GM12878 (cell line): ENCODE measurements around the gene ANKRD42. TPM values are rescaled to one million over a fixed set of nuclear protein-coding genes. Genes with fewer than 3 reads are reported as not detected.

Source experiments
- ATAC-seq: fragments of 200-7000 bp; cut with Tn5 transposase; 3 replicates; pipeline ENCODE4 v1.9.1; 2020; ENCODE audit warnings: mild to moderate bottlenecking, moderate library complexity
- BruUV-seq: library from RNA; stranded (reverse); fragments of 400-500 nt; replicated peaks from 2 replicates; lab custom pipeline; 2021; lab: Mats Ljungman, UMichigan
- CTCF ChIA-PET: fragments of 300-600 bp; sonication (Branson Sonifier 250); formaldehyde crosslinking; extraction: SDS; loops from one replicate; lab custom pipeline; 2021; ENCODE audit warnings: inconsistent platforms; lab: Yijun Ruan, JAX
- POLR2A ChIA-PET: fragments of 350-600 bp; formaldehyde crosslinking; extraction: SDS; loops from one replicate; lab custom pipeline; 2021; ENCODE audit warnings: inconsistent platforms; lab: Charles Lee
- RAD21 ChIA-PET: fragments of 300-600 bp; sonication (Branson Sonifier 250); formaldehyde crosslinking; loops from one replicate; lab custom pipeline; 2023; ENCODE audit warnings: antibody characterized with exemption; ENCODE audit not compliant: unreplicated experiment; lab: Charles Lee
- SMC1A ChIA-PET: fragments of 300-600 bp; sonication (Branson Sonifier 250); formaldehyde crosslinking; loops from one replicate; lab custom pipeline; 2023; ENCODE audit not compliant: unreplicated experiment, uncharacterized antibody; lab: Charles Lee
- DNase-seq: peaks from one replicate; pipeline ENCODE4 v3.0.0-alpha.2; 2011; ENCODE audit warnings: low read depth, low spot score
- FAIRE-seq: peaks from 3 replicates; lab custom pipeline; 2011; peaks lifted over from hg19 to GRCh38; lab: Jason Lieb, UNC
- H2AFZ ChIP-seq: 2 replicates; pipeline ENCODE4 v1.6.0; 2011; ENCODE audit warnings: low read depth, low read length, control low read depth; ENCODE audit not compliant: control insufficient read depth
- H3K27ac ChIP-seq: 2 replicates; pipeline ENCODE4 v1.5.1; 2011; ENCODE audit warnings: control low read depth; ENCODE audit not compliant: control insufficient read depth, insufficient read depth
- H3K27me3 ChIP-seq, 2 experiments: replicated peaks in 1 of 2; 2 replicates each; pipeline versions ENCODE4 v1.6.0 to v1.6.1; 2011; ENCODE audit warnings: low read length in 1 of 2; ENCODE audit not compliant: control insufficient read depth in 2 of 2, insufficient read depth in 2 of 2
- H3K36me3 ChIP-seq, 2 experiments: 2 replicates each; pipeline ENCODE4 v1.5.1; 2011; ENCODE audit warnings: low read length in 1 of 2; ENCODE audit not compliant: control insufficient read depth in 2 of 2, insufficient read depth in 2 of 2
- H3K4me1 ChIP-seq: 2 replicates; pipeline ENCODE4 v1.6.1; 2011; ENCODE audit warnings: mild to moderate bottlenecking, low read length, moderate library complexity, mixed read lengths; ENCODE audit not compliant: control insufficient read depth, insufficient read depth
- H3K4me2 ChIP-seq: 2 replicates; pipeline ENCODE4 v1.6.0; 2011; ENCODE audit warnings: control low read depth; ENCODE audit not compliant: control insufficient read depth, insufficient read depth
- H3K4me3 ChIP-seq: fragments of 200-600 bp; sonication (generic); 2 replicates; pipeline ENCODE4 v1.5.1; 2016
- H3K79me2 ChIP-seq: 2 replicates; pipeline ENCODE4 v1.6.0; 2011; ENCODE audit warnings: low read length; ENCODE audit not compliant: control insufficient read depth, insufficient read depth
- H3K9ac ChIP-seq: 2 replicates; pipeline ENCODE4 v1.8.0; 2011; ENCODE audit warnings: low read length, control low read depth, mixed read lengths; ENCODE audit not compliant: control insufficient read depth, insufficient read depth
- H3K9me3 ChIP-seq: replicated peaks from 3 replicates; pipeline ENCODE4 v1.5.1; 2011; ENCODE audit warnings: mild to moderate bottlenecking, low read length; ENCODE audit not compliant: control insufficient read depth, insufficient read depth
- H4K20me1 ChIP-seq: 2 replicates; pipeline ENCODE4 v1.6.0; 2011; ENCODE audit not compliant: control insufficient read depth, insufficient read depth
- IKZF2 ChIP-seq, 2 experiments: fragments of 450-650 bp; IDR thresholded peaks; 2 replicates each; pipeline ENCODE4 v1.6.1; 2017; ENCODE audit warnings: mild to moderate bottlenecking in 2 of 2, moderate library complexity in 2 of 2
- RAD21 ChIP-seq: IDR thresholded peaks from 2 replicates; pipeline ENCODE4 v1.6.1; 2011; ENCODE audit warnings: mild to moderate bottlenecking, low read depth, low read length, moderate library complexity; ENCODE audit not compliant: insufficient read depth
- SMAD1 ChIP-seq: fragments of 450-650 bp; IDR thresholded peaks from 2 replicates; pipeline ENCODE4 v1.6.1; 2018; ENCODE audit warnings: mild to moderate bottlenecking, low read depth; ENCODE audit not compliant: partially characterized antibody
- ZNF622 ChIP-seq: fragments of 450-650 bp; IDR thresholded peaks from 2 replicates; pipeline ENCODE4 v1.6.1; 2017; ENCODE audit warnings: mild to moderate bottlenecking, inconsistent platforms
- ZSCAN29 ChIP-seq: fragments of 450-650 bp; IDR thresholded peaks from 2 replicates; pipeline ENCODE4 v1.6.1; 2017; ENCODE audit warnings: mild to moderate bottlenecking, moderate library complexity
- WGBS: methylation state at CpG from one replicate; pipeline ENCODE4 v1.1.6; 2016; ENCODE audit warnings: low lambda C conversion rate; ENCODE audit not compliant: insufficient replicate concordance, insufficient coverage; ENCODE audit errors: missing lambda C conversion rate; 5-methylcytosine and 5-hydroxymethylcytosine counted together
- in situ Hi-C: fragments of 300-500 bp; cut with MboI; formaldehyde crosslinking; loops from 9 replicates; pipeline ENCODE4 v1.14.3; 2018; ENCODE audit warnings: mixed read lengths
- intact Hi-C: fragments of 100-400 bp; cut with micrococcal nuclease; formaldehyde crosslinking; loops from one replicate; pipeline ENCODE4 v1.14.2; 2022; ENCODE audit not compliant: unreplicated experiment
- polyA plus RNA-seq, 11 experiments: library from polyadenylated mRNA; depleted of rRNA in 4 of 11; unstranded in 6 of 11; stranded (reverse) in 5 of 11; fragments of >200 nt; fragmentation: Nextera tagmentation in 4 of 11; fragmentation: Illumina TruSeq in 1 of 11; extraction: Ambion mirVana in 4 of 11; extraction: Trizol in 1 of 11; gene quantifications; 1 replicate in 1 of 11; 2 replicates in 10 of 11; pipeline versions ENCODE4 v1.2.1 to v1.2.3, GENCODE V29; 2011 to 2016; ENCODE audit warnings: inconsistent platforms in 2 of 11, missing spikeins in 2 of 11, low read depth in 1 of 11
- total RNA-seq, 4 experiments: library from RNA; depleted of rRNA in 3 of 4; stranded (reverse); fragments of >200 nt in 3 of 4; fragmentation: Illumina TruSeq in 1 of 4; extraction: Trizol in 1 of 4; gene quantifications; 2 replicates each; pipeline versions ENCODE4 v1.2.1 to v1.2.3, GENCODE V29; 2013 to 2021
- TF ChIP-seq, protein P1 (sequence below): fragments of 450-650 bp; formaldehyde crosslinking; IDR thresholded peaks from 2 replicates; pipeline ENCODE4 v1.4.0; 2020; ENCODE audit warnings: mild to moderate bottlenecking, moderate library complexity

ANKRD42 gene
- total and polyA plus RNA-seq, 10 of the 15 experiments (the other 5 are each of a cell fraction or from before 2014, with no cell fraction given): 0.68 to 3.2 (median 2.0) TPM

GRCh38 chr11:83280256-83280655, 86.7 kb downstream of the ANKRD42 start (continued):
- TF ChIP-seq, protein P1, sequence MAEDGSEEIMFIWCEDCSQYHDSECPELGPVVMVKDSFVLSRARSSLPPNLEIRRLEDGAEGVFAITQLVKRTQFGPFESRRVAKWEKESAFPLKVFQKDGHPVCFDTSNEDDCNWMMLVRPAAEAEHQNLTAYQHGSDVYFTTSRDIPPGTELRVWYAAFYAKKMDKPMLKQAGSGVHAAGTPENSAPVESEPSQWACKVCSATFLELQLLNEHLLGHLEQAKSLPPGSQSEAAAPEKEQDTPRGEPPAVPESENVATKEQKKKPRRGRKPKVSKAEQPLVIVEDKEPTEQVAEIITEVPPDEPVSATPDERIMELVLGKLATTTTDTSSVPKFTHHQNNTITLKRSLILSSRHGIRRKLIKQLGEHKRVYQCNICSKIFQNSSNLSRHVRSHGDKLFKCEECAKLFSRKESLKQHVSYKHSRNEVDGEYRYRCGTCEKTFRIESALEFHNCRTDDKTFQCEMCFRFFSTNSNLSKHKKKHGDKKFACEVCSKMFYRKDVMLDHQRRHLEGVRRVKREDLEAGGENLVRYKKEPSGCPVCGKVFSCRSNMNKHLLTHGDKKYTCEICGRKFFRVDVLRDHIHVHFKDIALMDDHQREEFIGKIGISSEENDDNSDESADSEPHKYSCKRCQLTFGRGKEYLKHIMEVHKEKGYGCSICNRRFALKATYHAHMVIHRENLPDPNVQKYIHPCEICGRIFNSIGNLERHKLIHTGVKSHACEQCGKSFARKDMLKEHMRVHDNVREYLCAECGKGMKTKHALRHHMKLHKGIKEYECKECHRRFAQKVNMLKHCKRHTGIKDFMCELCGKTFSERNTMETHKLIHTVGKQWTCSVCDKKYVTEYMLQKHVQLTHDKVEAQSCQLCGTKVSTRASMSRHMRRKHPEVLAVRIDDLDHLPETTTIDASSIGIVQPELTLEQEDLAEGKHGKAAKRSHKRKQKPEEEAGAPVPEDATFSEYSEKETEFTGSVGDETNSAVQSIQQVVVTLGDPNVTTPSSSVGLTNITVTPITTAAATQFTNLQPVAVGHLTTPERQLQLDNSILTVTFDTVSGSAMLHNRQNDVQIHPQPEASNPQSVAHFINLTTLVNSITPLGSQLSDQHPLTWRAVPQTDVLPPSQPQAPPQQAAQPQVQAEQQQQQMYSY (CRISPR knock-in tag): no peak
- TF ChIP-seq IKZF2 (IDR thresholded peaks at IDR 0.05) (no peak), ZSCAN29 (no peak), RAD21 (no peak), SMAD1 (no peak)

DNA sequence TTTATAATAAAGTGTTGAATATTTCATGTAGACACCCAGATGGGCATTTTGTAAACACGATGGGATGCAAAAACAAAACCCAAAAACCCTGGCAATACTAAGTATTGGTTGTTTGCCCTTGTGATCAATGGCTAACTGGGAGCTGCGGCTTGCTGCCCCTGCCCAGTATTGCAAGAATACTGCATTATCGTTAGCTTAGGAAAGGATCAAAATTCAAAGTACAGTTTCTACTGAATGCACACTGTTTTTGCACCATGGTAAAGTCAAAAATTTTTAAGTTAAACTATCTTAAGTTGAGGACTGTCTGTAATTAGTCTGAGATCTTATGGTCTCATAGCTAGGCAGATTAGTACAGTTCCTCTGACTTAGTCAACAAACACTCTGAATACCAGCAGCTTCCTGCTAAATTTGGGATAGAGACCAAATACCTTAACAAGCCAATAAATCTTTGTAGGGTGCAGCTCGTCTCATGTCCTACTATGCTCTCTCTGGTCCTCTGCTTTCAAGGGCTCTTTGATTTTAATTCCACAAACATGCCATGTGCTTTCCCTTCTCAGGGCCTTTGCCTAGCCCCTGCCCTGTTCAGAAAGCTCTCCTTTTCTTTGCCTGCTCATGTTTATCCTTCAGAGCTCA, 88.7 kb downstream of the ANKRD42 start:
- Histone ChIP-seq H3K36me3 (no peaks in the 10 kb centered on the region; a peak in 1 of 4 replicates), H2AFZ (no peak overlapping the region), H3K9me3 (no peaks in the 10 kb centered on the region), H3K4me1 (peaks cover 2% of the 10 kb centered on the region), H3K27ac (no peak overlapping the region), H3K27me3 (no peaks in the 10 kb centered on the region), H4K20me1 (no peaks in the 10 kb centered on the region), H3K4me2 (peak overlapping the region; percentile 31), H3K9ac (no peak overlapping the region), H3K4me3 (no peak overlapping the region), H3K79me2 (peaks cover 30% of the 10 kb centered on the region)
- ChIA-PET POLR2A (interaction anchor here (0.9 to 1.6 kb wide), 3 partner anchors 9 to 125 kb away, joined by 3 to 5 read pairs (median 5); partner anchors contain the start of gene PCF11), CTCF (interaction anchor here (0.6 to 3.4 kb wide), 12 partner anchors 8 to 536 kb away, joined by 3 to 25 read pairs (median 4); no protein-coding TSS in a partner anchor), SMC1A (interaction anchor here (0.9 to 5.0 kb wide), 6 partner anchors 8 to 31 kb away, joined by 3 to 24 read pairs (median 4); no protein-coding TSS in a partner anchor), RAD21 (interaction anchor here (0.6 to 4.6 kb wide), 5 partner anchors 10 to 451 kb away, joined by 3 to 17 read pairs (median 4); partner anchors contain the start of gene DDIAS)
- WGBS: 74% methylated on average over 4 of the region's 4 CpGs
- TF ChIP-seq RAD21 (no peak), ZNF622 (no peak)
- no TSS peak for BruUV-seq
- in situ Hi-C loops (loop anchor here (10.0 kb wide), 1 partner anchor 377 kb away; the partner anchor contains the start of genes DDIAS and PRCP), intact Hi-C loops (loop anchor here (10.0 kb wide), 1 partner anchor 693 kb away; no protein-coding TSS in a partner anchor)
- FAIRE-seq: no peak
- no peak for ATAC-seq
- DNase-seq: no peak
